Measurements from ENCODE around the gene ERVH48-1.
"Not testable (repeated sequence)": the region's sequence is repeated elsewhere in the genome, so short reads cannot be mapped to it uniquely, and the experiment has no call there.

Gene ERVH48-1

GRCh38 chr21:42962380-42963007 is 37.1 kb upstream of the ERVH48-1 start:
- DNase-seq: no peak
- no peak overlapping the region for H2AK5ac ChIP-seq (ENCODE audit: low read length)

GRCh38 chr21:42959728-42960127 is 34.3 kb upstream of the ERVH48-1 start:
- Histone ChIP-seq H3K4ac (ENCODE audit: low read depth, low read length) (peak overlapping the region; percentile 2), H3K4me1 (ENCODE audit: control insufficient read depth, low read depth, low read length) (peaks cover 1% of the 10 kb centered on the region), H3K79me1 (ENCODE audit: low read length) (no peaks in the 10 kb centered on the region), H3K27ac (ENCODE audit: low read depth, low read length) (no peak overlapping the region), H3K9ac (ENCODE audit: low read length) (no peak overlapping the region), H3K4me2 (ENCODE audit: low read length) (no peak overlapping the region), H3K4me3 (ENCODE audit: low read length) (no peak overlapping the region), H3K18ac (ENCODE audit: low read length) (no peak overlapping the region), H3K56ac (ENCODE audit: low read length) (no peak overlapping the region), H3K27me3 (ENCODE audit: insufficient read depth, low read length, poor library complexity) (no peaks in the 10 kb centered on the region), H4K5ac (ENCODE audit: low read length) (no peak overlapping the region), H2AK5ac (ENCODE audit: low read length) (no peak overlapping the region), H2BK5ac (ENCODE audit: low read length) (no peak overlapping the region), H2BK120ac (ENCODE audit: low read depth, low read length) (no peak overlapping the region), H2BK15ac (replicated peaks; ENCODE audit: low read depth) (no peak overlapping the region), H3K36me3 (ENCODE audit: control insufficient read depth, insufficient read depth, low read length) (no peaks in the 10 kb centered on the region), H3K79me2 (ENCODE audit: control insufficient read depth, insufficient read depth, low read length) (no peaks in the 10 kb centered on the region), H4K8ac (ENCODE audit: low read depth, low read length) (no peak overlapping the region), H3K23ac (ENCODE audit: low read length) (no peak overlapping the region)
- WGBS (ENCODE audit: extremely low coverage, insufficient coverage, low lambda C conversion rate): no CpG with 5 or more reads among the region's 3 CpGs
- no peak for DNase-seq

More at GRCh38 chr21:42962380-42963007, 37.1 kb upstream of the ERVH48-1 start:
- H3K4me3 ChIP-seq (ENCODE audit: low read length): no peak overlapping the region
- no peak overlapping the region for H3K23ac ChIP-seq (ENCODE audit: low read length)
- no peak overlapping the region for H3K56ac ChIP-seq (ENCODE audit: low read length)
- H3K9ac ChIP-seq (ENCODE audit: low read length): no peak overlapping the region
- H2BK5ac ChIP-seq (ENCODE audit: low read length): no peak overlapping the region
- no peak overlapping the region for H3K18ac ChIP-seq (ENCODE audit: low read length)
- no peaks in the 10 kb centered on the region for H3K27me3 ChIP-seq (ENCODE audit: insufficient read depth, low read length, poor library complexity)
- H3K27ac ChIP-seq (ENCODE audit: low read depth, low read length): no peak overlapping the region
- H3K79me2 ChIP-seq (ENCODE audit: control insufficient read depth, insufficient read depth, low read length): no peaks in the 10 kb centered on the region
- WGBS (ENCODE audit: extremely low coverage, insufficient coverage, low lambda C conversion rate): no CpG with 5 or more reads among the region's 6 CpGs
- H4K8ac ChIP-seq (ENCODE audit: low read depth, low read length): no peak overlapping the region
- H3K36me3 ChIP-seq (ENCODE audit: control insufficient read depth, insufficient read depth, low read length): no peaks in the 10 kb centered on the region
- no peak overlapping the region for H3K4ac ChIP-seq (ENCODE audit: low read depth, low read length)
- H2BK15ac ChIP-seq (replicated peaks; ENCODE audit: low read depth): no peak overlapping the region
- no peaks in the 10 kb centered on the region for H3K4me1 ChIP-seq (ENCODE audit: control insufficient read depth, low read depth, low read length)
- no peaks in the 10 kb centered on the region for H3K79me1 ChIP-seq (ENCODE audit: low read length)
- H2BK120ac ChIP-seq (ENCODE audit: low read depth, low read length): no peak overlapping the region
- no peak overlapping the region for H3K4me2 ChIP-seq (ENCODE audit: low read length)
- no peak overlapping the region for H4K5ac ChIP-seq (ENCODE audit: low read length)

GRCh38 chr21:42958122-42958521 is 32.7 kb upstream of the ERVH48-1 start:
- H3K27me3 ChIP-seq (ENCODE audit: insufficient read depth, low read length, poor library complexity); H3K79me1 ChIP-seq (ENCODE audit: low read length); H3K9ac ChIP-seq (ENCODE audit: low read length); H3K4me3 ChIP-seq (ENCODE audit: low read length); H3K79me2 ChIP-seq (ENCODE audit: control insufficient read depth, insufficient read depth, low read length); H3K36me3 ChIP-seq (ENCODE audit: control insufficient read depth, insufficient read depth, low read length); H2BK15ac ChIP-seq (replicated peaks; ENCODE audit: low read depth); H3K4me1 ChIP-seq (ENCODE audit: control insufficient read depth, low read depth, low read length); H3K4me2 ChIP-seq (ENCODE audit: low read length); DNase-seq; H3K23ac ChIP-seq (ENCODE audit: low read length); H4K8ac ChIP-seq (ENCODE audit: low read depth, low read length); H4K5ac ChIP-seq (ENCODE audit: low read length): not testable (repeated sequence)
- peak overlapping the region; percentile 65 for H2BK120ac ChIP-seq (ENCODE audit: low read depth, low read length)
- peak overlapping the region; percentile 27 for H3K56ac ChIP-seq (ENCODE audit: low read length)
- peak overlapping the region; percentile 98 for H3K4ac ChIP-seq (ENCODE audit: low read depth, low read length)
- peak overlapping the region; percentile 80 for H3K27ac ChIP-seq (ENCODE audit: low read depth, low read length)
- H3K18ac ChIP-seq (ENCODE audit: low read length): peak overlapping the region; percentile 97
- H2BK5ac ChIP-seq (ENCODE audit: low read length): peak overlapping the region; percentile 77
- peak overlapping the region; percentile 97 for H2AK5ac ChIP-seq (ENCODE audit: low read length)
- WGBS (ENCODE audit: extremely low coverage, insufficient coverage, low lambda C conversion rate): no CpG with 5 or more reads among the region's 6 CpGs

- H3K27ac ChIP-seq (ENCODE audit: low read depth, low read length): peak overlapping the region; percentile 80
- H3K4me2 ChIP-seq (ENCODE audit: low read length): no peak overlapping the region
- no peak overlapping the region for H3K4me3 ChIP-seq (ENCODE audit: low read length)
- H2BK120ac ChIP-seq (ENCODE audit: low read depth, low read length): peak overlapping the region; percentile 65
- DNase-seq: peak; percentile 97
- no CpG with 5 or more reads among the region's 13 CpGs for WGBS (ENCODE audit: extremely low coverage, insufficient coverage, low lambda C conversion rate)
- H3K27me3 ChIP-seq (ENCODE audit: insufficient read depth, low read length, poor library complexity): no peaks in the 10 kb centered on the region
- no peak overlapping the region for H2AK5ac ChIP-seq (ENCODE audit: low read length)
- no peaks in the 10 kb centered on the region for H3K79me2 ChIP-seq (ENCODE audit: control insufficient read depth, insufficient read depth, low read length)
- peak overlapping the region; percentile 50 for H3K56ac ChIP-seq (ENCODE audit: low read length)
- no peak overlapping the region for H4K5ac ChIP-seq (ENCODE audit: low read length)
- peak overlapping the region; percentile 98 for H3K4ac ChIP-seq (ENCODE audit: low read depth, low read length)
- no peaks in the 10 kb centered on the region for H3K36me3 ChIP-seq (ENCODE audit: control insufficient read depth, insufficient read depth, low read length)
- H2BK15ac ChIP-seq (replicated peaks; ENCODE audit: low read depth): no peak overlapping the region
- no peak overlapping the region for H3K9ac ChIP-seq (ENCODE audit: low read length)
- H2BK5ac ChIP-seq (ENCODE audit: low read length): peak overlapping the region; percentile 12
- H3K23ac ChIP-seq (ENCODE audit: low read length): no peak overlapping the region
- H3K79me1 ChIP-seq (ENCODE audit: low read length): no peaks in the 10 kb centered on the region
- no peak overlapping the region for H4K8ac ChIP-seq (ENCODE audit: low read depth, low read length)
- peak overlapping the region; percentile 97 for H3K18ac ChIP-seq (ENCODE audit: low read length)
- peaks cover 1% of the 10 kb centered on the region for H3K4me1 ChIP-seq (ENCODE audit: control insufficient read depth, low read depth, low read length)
Measured at GRCh38 chr21:42956824-42957630, 31.6 kb upstream of the ERVH48-1 start.

- H3K56ac ChIP-seq (ENCODE audit: low read length); H3K79me1 ChIP-seq (ENCODE audit: low read length); H3K4me1 ChIP-seq (ENCODE audit: control insufficient read depth, low read depth, low read length); DNase-seq; H3K18ac ChIP-seq (ENCODE audit: low read length); H3K36me3 ChIP-seq (ENCODE audit: control insufficient read depth, insufficient read depth, low read length); H3K4me2 ChIP-seq (ENCODE audit: low read length); H3K4me3 ChIP-seq (ENCODE audit: low read length); H3K9ac ChIP-seq (ENCODE audit: low read length); H3K27ac ChIP-seq (ENCODE audit: low read depth, low read length); H3K4ac ChIP-seq (ENCODE audit: low read depth, low read length); H2BK5ac ChIP-seq (ENCODE audit: low read length); H2BK120ac ChIP-seq (ENCODE audit: low read depth, low read length); H3K23ac ChIP-seq (ENCODE audit: low read length); H4K5ac ChIP-seq (ENCODE audit: low read length); H2BK15ac ChIP-seq (replicated peaks; ENCODE audit: low read depth); H4K8ac ChIP-seq (ENCODE audit: low read depth, low read length); H2AK5ac ChIP-seq (ENCODE audit: low read length); H3K79me2 ChIP-seq (ENCODE audit: control insufficient read depth, insufficient read depth, low read length); H3K27me3 ChIP-seq (ENCODE audit: insufficient read depth, low read length, poor library complexity): not testable (repeated sequence)
- no CpG with 5 or more reads among the region's 9 CpGs for WGBS (ENCODE audit: extremely low coverage, insufficient coverage, low lambda C conversion rate)
Measured at GRCh38 chr21:42951193-42951592, 25.8 kb upstream of the ERVH48-1 start.

Measured in mesendoderm (in vitro differentiated cells).